Ecto neural progenitor cell (in vitro differentiated cells): Measurements from ENCODE around the gene PDE1A.

Experiments used
- DNase-seq: peaks from one replicate; pipeline ENCODE4 v3.0.0-alpha.2; 2018; ENCODE audit warnings: low spot score

Gene PDE1A

DNA sequence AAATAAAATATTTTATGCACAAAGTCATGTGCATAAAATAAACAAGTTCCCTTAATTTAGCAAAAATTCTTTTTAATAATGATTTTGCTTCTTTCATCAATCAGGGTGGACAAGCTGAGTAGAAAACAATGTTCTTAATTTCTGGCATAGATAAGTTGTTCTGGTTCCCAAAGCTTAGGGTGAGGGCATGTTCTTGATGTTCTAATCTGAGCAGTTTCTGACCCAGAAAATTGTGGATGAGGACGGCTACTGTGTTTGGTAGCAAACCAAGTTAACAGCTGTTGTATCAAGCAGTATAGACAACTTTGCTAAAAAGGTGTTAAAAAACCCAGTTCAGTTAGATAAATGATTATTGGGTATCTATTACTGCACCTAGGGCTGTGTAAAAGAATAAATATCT lies 158.9 kb downstream of the PDE1A start:
- no peak for DNase-seq

DNA sequence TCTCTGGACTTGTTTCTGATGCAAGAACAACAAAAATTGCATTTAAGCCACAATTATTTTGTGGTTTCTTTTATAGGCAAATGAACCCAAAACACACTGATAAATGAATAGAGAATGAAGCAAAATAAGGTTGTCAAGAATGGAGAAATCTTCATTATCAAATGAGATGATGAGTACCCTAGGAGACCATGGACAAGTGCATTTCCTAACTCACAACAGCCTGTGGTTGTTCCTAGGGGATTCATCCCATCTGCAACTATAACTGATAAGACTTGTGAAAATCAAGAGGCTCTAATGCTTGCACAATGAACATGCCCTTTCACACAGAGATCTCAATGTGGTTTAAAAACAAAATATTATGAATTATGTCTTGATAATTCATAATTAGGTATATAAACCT lies 159.9 kb downstream of the PDE1A start:
- DNase-seq, result no peak

- DNase-seq, result no peak
Observed at GRCh38 chr2:182265718-182266117, 161.1 kb downstream of the PDE1A start.

- DNase-seq, result no peak
Observed at GRCh38 chr2:182261860-182262387, 164.9 kb downstream of the PDE1A start.

- DNase-seq, result no peak
Observed at GRCh38 chr2:182259629-182260150, 167.1 kb downstream of the PDE1A start.

DNA sequence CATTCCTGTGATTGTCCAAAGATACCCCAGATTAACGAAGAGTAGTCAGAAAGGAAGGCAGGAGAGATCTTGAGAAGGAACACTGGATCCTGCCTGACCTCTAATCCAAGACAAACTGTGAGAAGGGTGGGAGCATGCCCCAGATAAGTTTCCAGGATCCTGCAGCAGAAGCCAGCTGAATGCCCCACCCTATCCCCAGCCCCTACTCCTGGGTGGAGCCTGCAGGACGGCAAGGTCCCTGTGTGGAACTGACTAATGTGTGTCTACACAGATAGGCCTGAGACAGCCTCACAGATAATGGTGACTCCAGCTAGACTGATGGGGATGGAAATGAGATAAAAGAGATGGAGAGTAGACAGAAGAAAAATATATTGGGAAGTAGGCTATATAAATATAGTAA lies 174.3 kb downstream of the PDE1A start:
- no peak for DNase-seq

DNA sequence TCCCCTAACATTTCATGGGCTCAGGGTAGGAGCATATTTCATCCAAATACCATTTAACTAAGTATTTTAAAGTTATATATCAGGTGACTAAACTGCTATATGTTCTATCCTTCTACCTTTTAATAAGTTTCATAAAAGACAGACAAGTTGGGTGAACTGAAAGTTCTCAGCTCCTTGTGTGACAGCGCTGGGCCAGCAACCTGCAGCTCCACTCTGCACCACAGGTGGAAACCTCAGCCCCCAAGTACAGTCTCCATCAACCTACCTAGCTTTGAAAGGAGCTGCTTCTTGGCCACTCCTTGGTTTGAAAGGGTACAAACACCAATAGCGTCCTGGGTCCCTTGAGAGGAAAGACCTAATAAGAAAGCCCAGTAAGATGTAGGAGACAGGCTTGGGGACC lies 177.9 kb downstream of the PDE1A start:
- DNase-seq, result no peak

- no peak for DNase-seq
Observed at GRCh38 chr2:182248362-182248761, 178.5 kb downstream of the PDE1A start.

DNA sequence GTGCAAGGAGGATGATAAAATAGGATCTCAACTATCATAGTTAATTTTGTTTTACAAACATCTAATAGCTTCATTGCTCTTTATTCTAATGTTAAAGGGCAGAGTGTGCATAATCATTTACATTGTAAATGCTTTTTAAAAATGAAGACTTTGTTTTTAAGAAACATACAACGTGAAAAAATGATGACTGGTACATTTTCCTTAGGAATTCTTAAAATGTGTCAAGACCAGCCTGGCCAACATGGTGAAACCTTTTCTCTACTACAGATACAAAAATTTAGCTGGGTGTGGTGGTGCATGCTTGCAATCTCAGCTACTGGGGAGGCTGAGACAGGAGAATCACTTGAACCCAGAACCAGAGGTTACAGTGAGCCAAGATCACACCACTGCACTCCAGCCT lies 179.0 kb downstream of the PDE1A start:
- DNase-seq, result no peak

DNA sequence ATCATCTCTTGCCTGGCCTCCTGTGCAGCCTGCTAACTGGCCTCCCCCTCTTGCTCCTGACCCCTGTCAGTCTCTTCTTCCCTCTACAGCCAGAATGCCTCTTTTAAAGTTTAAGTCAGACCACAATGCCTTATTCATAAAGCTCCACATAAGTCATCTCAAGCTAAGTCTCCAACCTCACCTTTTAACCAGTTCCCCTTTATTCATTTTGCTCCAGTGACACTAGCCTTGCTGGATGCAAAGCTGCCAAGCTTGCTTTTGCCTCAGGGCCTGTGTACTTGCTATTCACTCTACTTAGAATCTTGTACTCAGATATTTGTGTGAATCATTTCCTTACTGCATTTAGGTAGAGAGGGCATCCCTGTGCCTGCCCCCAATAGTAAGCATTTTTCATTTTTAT lies 180.9 kb downstream of the PDE1A start:
- no peak for DNase-seq

DNA sequence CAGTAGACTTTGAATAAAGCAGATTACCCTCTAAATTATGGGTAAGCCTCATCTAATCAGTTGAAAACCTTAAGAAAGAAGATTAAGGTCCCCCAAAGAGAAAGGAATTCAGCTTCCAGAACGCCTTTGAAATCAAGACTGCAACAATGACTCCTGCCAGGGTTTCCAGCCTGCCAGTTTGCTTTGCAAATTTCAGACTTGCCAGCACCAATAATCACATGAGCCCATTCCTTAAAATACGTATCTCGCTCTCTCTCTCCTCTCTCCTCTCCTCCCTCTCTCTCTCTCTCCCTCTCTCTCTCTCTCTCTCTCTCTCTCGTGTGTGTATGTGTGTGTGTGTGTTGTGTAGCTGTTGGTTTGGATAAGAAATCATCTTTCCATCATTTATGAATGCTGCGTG lies 184.2 kb downstream of the PDE1A start:
- no peak for DNase-seq

GRCh38 chr2:182241936-182242335 lies 184.9 kb downstream of the PDE1A start:
- no peak for DNase-seq

DNA sequence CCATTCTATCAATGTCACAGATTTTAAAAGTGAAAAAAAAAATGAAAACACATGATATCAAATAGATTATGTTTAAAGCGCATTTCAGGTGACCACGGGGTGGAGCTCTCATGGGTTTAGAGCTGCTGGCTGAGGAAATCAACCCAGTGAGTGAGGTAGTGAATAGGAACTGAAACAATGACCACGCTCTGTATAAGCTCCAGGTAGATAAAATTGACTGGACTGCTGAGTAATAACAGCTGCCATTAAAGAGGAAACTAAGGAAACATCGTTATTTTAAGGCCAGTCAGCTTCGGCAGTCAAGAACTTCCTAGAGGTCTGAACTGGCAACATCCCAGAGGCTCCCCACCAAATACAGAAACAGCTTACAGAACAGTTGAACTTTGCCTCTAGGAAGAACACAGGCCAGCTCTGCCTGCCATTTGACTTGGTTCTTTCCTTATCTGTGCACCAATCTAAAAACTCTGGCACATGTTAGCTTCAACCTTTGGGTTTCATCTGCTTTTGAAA lies 185.9 kb downstream of the PDE1A start:
- DNase-seq, result no peak

- DNase-seq, result no peak
Observed at GRCh38 chr2:182230561-182230960, 196.3 kb downstream of the PDE1A start.

- no peak for DNase-seq
Observed at GRCh38 chr2:182229297-182229696, 197.5 kb downstream of the PDE1A start.

GRCh38 chr2:182228741-182229140 lies 198.1 kb downstream of the PDE1A start:
- no peak for DNase-seq

- DNase-seq, result no peak
Observed at GRCh38 chr2:182228073-182228473, 198.8 kb downstream of the PDE1A start.

- no peak for DNase-seq
Observed at GRCh38 chr2:182226807-182227206, 200.0 kb downstream of the PDE1A start.

- DNase-seq, result no peak
Observed at GRCh38 chr2:182224669-182225068, 202.2 kb downstream of the PDE1A start.

GRCh38 chr2:182220998-182221397 lies 205.8 kb downstream of the PDE1A start:
- no peak for DNase-seq

GRCh38 chr2:182220335-182220734 lies 206.5 kb downstream of the PDE1A start:
- DNase-seq, result no peak

DNA sequence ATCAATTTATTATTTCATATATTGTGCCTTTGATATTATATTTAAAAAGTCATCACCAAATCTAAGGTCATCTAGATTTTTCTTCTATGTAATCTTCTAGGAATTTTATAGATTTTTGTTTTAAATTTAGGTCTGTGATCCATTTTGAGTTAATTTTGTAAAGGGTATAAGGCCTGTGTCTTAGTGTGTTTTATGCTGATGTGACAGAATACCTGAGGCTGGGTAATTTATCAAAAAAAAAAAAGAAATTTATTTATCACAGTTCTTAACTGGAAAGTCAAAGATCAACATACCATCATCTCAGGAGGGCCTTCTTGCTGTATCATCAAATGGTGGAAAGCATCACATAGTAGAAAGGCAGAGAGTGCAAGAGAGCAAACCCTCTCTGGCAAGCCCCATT lies 216.2 kb downstream of the PDE1A start:
- DNase-seq, result no peak

GRCh38 chr2:182208421-182208820 lies 218.4 kb downstream of the PDE1A start:
- no peak for DNase-seq

DNA sequence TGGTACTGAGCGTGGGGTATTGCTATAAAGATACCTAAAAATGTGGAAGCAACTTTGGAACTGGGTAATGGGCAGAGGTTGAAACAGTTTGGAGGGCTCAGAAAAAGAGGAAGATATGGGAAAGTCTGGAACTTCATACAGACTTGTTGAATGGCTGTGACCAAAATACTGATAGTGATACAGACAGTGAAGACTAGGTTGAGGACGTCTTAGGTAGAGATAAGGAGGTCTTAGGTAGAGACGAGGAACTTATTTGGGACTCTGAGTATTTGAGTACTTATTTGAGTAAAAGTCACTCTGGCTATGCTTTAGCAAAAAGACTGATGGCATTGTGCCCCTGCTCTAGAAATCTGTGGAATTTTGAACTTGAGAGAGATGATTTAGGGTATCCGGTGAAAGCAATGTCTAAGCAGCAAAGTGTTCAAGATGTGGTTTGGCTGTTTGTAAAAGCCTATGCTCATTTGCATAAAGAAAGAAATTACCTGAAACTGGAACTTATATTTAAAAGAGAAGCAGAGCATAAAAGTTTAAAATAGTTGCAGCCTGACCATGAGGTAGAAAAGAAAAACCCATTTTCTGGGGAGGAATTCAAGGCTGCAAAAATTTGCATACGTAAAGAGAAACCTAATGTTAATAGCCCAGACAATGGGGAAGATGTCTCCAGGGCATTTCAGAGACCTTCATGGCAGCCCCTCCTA lies 219.6 kb downstream of the PDE1A start:
- DNase-seq, result no peak
